Measurements from ENCODE around the gene LRRK2. TPM values are rescaled to one million over a fixed set of nuclear protein-coding genes. Genes with fewer than 3 reads are reported as not detected.

Gene LRRK2
- total RNA-seq = 0.74 and 0.84 TPM in 2 replicates

DNA sequence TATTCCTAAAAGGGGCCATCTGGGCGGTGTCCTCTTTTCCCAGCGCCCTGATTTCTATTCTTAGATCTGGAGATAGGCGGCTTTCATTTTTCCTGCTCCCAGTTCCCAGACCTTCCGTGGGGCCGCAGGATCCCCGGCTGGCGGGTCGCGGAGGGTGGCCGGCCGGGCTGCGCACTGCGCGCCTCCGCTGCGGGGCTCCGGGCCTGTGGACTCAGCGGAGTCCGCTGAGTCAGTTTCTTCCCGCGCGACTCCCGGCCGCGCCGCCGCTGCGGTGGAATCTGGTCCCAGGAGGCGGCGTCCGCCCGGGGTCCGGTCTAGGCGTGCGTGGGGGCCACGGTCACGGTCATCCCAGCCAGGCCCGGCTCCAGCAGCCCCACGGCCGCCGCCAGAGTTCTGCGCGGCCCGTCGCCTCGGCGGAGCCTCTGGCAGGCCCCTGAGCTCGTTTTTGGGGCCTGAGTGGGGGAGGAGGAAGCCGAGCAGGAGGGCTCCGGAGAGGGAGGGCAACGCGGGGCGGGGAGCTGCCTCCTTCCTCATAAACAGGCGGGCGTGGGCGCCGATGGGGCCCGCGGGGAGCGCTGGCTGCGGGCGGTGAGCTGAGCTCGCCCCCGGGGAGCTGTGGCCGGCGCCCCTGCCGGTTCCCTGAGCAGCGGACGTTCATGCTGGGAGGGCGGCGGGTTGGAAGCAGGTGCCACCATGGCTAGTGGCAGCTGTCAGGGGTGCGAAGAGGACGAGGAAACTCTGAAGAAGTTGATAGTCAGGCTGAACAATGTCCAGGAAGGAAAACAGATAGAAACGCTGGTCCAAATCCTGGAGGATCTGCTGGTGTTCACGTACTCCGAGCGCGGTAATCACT is at the start of gene LRRK2:
TSS of gene LRRK2 (plus strand) at position 559 of the 853 bp plus-strand sequence. CDS start at position 694, 135 bp downstream.

Other genes starting within 250 kb of the LRRK2 start
- gene SLC2A13, start 118.9 kb upstream of the LRRK2 start, total RNA-seq = 1.2 and 3.0 TPM in 2 replicates